ENCODE measurements around the gene AGPAT1.

Gene AGPAT1

DNA sequence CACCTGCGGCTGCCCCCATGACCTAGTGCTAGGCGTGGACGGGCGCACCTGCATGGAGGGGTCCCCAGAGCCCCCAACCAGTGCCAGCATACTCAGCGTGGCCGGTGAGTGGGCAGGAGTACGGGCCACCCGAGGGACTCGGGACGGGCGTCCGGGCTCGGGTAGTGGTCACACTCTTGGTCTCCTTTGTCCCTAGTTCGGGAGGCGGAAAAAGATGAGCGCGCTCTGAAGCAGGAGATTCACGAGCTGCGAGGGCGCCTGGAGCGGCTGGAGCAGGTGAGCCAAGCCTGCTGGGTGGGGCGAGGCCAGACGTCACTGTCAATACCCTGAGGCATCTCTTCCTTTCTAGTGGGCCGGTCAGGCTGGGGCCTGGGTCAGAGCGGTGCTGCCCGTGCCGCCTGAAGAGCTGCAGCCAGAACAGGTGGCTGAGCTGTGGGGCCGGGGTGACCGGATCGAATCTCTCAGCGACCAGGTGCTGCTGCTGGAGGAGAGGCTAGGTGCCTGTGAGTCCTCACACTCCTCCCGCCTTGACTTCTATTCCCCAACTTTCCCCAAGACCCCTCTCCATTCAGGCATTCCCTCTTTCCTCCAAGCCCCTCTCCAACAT is 8.6 kb downstream of the AGPAT1 start:
- TF ChIP-seq TAF1 (IDR thresholded peaks at IDR 0.05; ENCODE audit: borderline replicate concordance, insufficient read depth, low read length) (no peak), POLR2AphosphoS5 (IDR thresholded peaks at IDR 0.05; ENCODE audit: low read depth, low read length) (no peak), SIN3A (IDR thresholded peaks at IDR 0.05; ENCODE audit: borderline replicate concordance, insufficient read depth, low read length) (no peak), FOXP2 (optimal IDR thresholded peaks at IDR 0.05; ENCODE audit: borderline replicate concordance, extremely low read depth, extremely low read length, insufficient read depth) (no peak)
- TF ChIP-seq, protein P1, sequence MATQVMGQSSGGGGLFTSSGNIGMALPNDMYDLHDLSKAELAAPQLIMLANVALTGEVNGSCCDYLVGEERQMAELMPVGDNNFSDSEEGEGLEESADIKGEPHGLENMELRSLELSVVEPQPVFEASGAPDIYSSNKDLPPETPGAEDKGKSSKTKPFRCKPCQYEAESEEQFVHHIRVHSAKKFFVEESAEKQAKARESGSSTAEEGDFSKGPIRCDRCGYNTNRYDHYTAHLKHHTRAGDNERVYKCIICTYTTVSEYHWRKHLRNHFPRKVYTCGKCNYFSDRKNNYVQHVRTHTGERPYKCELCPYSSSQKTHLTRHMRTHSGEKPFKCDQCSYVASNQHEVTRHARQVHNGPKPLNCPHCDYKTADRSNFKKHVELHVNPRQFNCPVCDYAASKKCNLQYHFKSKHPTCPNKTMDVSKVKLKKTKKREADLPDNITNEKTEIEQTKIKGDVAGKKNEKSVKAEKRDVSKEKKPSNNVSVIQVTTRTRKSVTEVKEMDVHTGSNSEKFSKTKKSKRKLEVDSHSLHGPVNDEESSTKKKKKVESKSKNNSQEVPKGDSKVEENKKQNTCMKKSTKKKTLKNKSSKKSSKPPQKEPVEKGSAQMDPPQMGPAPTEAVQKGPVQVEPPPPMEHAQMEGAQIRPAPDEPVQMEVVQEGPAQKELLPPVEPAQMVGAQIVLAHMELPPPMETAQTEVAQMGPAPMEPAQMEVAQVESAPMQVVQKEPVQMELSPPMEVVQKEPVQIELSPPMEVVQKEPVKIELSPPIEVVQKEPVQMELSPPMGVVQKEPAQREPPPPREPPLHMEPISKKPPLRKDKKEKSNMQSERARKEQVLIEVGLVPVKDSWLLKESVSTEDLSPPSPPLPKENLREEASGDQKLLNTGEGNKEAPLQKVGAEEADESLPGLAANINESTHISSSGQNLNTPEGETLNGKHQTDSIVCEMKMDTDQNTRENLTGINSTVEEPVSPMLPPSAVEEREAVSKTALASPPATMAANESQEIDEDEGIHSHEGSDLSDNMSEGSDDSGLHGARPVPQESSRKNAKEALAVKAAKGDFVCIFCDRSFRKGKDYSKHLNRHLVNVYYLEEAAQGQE (IDR thresholded peaks at IDR 0.05; ENCODE audit: insufficient read depth in 1 of 2, low read depth in 2 of 2, low read length in 2 of 2) = no peak

DNA sequence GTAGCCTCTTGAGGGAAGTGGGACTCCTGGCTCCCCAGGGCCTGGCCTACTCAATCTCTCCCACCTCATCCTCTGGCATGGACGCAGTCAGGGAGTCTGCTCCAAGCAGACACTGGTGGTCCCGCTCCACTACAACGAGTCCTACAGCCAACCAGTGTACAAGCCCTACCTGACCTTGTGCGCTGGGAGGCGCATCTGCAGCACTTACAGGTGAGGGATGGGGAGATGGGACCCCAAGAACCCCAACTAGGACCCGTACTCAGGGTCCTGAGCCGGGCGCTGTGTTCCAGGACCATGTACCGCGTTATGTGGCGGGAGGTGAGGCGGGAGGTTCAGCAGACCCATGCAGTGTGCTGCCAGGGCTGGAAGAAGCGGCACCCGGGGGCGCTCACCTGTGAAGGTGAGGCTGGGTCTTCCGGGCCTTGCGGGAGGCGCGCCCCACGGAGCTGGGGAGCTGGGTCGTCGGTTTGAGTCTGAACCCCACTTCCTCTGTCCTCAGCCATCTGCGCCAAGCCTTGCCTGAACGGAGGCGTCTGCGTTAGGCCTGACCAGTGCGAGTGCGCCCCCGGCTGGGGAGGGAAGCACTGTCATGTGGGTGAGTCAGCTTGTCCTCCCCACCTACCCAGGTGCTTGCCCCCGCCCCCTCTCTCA is 9.3 kb downstream of the AGPAT1 start:
- TF ChIP-seq SIN3A (IDR thresholded peaks at IDR 0.05; ENCODE audit: borderline replicate concordance, insufficient read depth, low read length) = no peak
- no peak for TF ChIP-seq FOXP2 (optimal IDR thresholded peaks at IDR 0.05; ENCODE audit: borderline replicate concordance, extremely low read depth, extremely low read length, insufficient read depth)
- TF ChIP-seq POLR2AphosphoS5 (IDR thresholded peaks at IDR 0.05; ENCODE audit: low read depth, low read length) = no peak
- TF ChIP-seq, protein P1 (IDR thresholded peaks at IDR 0.05; ENCODE audit: insufficient read depth in 1 of 2, low read depth in 2 of 2, low read length in 2 of 2) = no peak
- TF ChIP-seq TAF1 (IDR thresholded peaks at IDR 0.05; ENCODE audit: borderline replicate concordance, insufficient read depth, low read length) = no peak

DNA sequence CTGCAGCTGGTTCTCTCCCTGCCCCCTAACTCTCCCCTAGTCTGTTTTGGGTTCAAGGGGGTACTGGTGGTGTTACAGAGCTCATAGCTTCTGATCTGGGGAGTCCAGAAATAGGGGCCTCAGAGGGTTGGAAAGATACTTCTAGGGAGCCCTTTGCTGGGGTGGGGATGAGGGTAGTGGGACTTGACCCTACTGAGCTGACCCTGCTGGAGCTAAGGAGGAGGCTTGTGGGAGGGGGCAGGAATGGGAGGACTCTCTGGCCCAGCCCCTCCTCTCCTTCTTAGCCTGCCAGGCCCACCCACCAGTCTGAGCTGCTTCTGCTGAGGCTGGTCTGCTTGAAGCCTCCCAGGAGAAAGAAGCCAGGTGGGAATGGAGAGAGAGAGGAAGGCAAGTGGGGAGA is 11.6 kb downstream of the AGPAT1 start, which contains the start of gene EGFL8:
Gene EGFL8 (plus strand): TSS at position 301 of the 400 bp plus-strand sequence. CDS start 1,571 bp downstream, outside the sequence.
- no peak for TF ChIP-seq SIN3A (IDR thresholded peaks at IDR 0.05; ENCODE audit: borderline replicate concordance, insufficient read depth, low read length)
- no peak for TF ChIP-seq TAF1 (IDR thresholded peaks at IDR 0.05; ENCODE audit: borderline replicate concordance, insufficient read depth, low read length)
- no peak for TF ChIP-seq POLR2AphosphoS5 (IDR thresholded peaks at IDR 0.05; ENCODE audit: low read depth, low read length)
- TF ChIP-seq, protein P1 (IDR thresholded peaks at IDR 0.05; ENCODE audit: insufficient read depth in 1 of 2, low read depth in 2 of 2, low read length in 2 of 2) = no peak
- no peak for TF ChIP-seq FOXP2 (optimal IDR thresholded peaks at IDR 0.05; ENCODE audit: borderline replicate concordance, extremely low read depth, extremely low read length, insufficient read depth)

DNA sequence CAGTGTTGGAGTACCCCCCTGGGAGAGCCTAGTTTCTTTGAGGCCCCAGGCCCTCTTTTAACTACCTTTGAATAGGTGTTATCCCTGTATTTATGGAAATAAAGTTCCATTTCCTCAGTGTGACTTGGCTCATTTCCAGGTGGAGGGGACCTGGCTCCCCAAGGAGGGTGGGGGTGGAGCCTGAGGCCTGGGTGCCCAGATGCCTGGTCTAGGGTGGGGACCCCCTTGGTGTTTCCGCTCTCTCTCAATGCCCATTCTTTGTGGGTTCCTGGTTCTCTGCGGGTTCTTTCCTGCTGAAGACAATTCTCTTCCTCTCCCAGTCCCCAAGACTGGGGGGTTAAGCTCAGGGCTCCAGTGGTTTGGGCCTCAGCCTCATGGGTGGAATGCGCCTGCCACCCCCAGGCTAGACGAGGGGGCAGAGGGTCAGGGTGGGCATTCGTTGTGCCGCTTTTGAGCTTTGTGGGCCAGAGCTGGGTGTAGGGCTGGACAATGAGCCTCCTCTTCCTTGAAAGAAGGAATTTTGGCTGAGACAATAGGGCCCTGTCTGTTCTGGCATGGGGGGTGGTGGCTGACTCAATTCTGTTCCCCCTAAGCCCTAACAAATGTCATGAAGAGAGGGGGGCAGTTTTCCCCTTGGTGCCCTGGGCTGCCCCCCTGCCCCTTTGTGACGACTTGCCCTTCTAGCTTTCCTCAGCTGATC is 12.2 kb downstream of the AGPAT1 start:
- no peak for TF ChIP-seq TAF1 (IDR thresholded peaks at IDR 0.05; ENCODE audit: borderline replicate concordance, insufficient read depth, low read length)
- TF ChIP-seq, protein P1 (IDR thresholded peaks at IDR 0.05; ENCODE audit: insufficient read depth in 1 of 2, low read depth in 2 of 2, low read length in 2 of 2) = no peak
- no peak for TF ChIP-seq POLR2AphosphoS5 (IDR thresholded peaks at IDR 0.05; ENCODE audit: low read depth, low read length)
- TF ChIP-seq SIN3A (IDR thresholded peaks at IDR 0.05; ENCODE audit: borderline replicate concordance, insufficient read depth, low read length) = no peak
- no peak for TF ChIP-seq FOXP2 (optimal IDR thresholded peaks at IDR 0.05; ENCODE audit: borderline replicate concordance, extremely low read depth, extremely low read length, insufficient read depth)
